GM12873 (cell line): ENCODE measurements around the gene FMNL1.

Experiments
- CTCF ChIP-seq: IDR thresholded peaks from 2 replicates; pipeline ENCODE4 v1.5.1; 2012; ENCODE audit warnings: low read depth, mild to moderate bottlenecking, moderate library complexity, low read length, control low read depth; ENCODE audit not compliant: insufficient read depth; ENCODE audit errors: missing control alignments

The FMNL1 gene

GRCh38 chr17:45189009-45189408 lies 32.7 kb upstream of the FMNL1 start:
- no peak for TF ChIP-seq CTCF

GRCh38 chr17:45190503-45191255 lies 31.0 kb upstream of the FMNL1 start:
- TF ChIP-seq CTCF, result no peak

DNA sequence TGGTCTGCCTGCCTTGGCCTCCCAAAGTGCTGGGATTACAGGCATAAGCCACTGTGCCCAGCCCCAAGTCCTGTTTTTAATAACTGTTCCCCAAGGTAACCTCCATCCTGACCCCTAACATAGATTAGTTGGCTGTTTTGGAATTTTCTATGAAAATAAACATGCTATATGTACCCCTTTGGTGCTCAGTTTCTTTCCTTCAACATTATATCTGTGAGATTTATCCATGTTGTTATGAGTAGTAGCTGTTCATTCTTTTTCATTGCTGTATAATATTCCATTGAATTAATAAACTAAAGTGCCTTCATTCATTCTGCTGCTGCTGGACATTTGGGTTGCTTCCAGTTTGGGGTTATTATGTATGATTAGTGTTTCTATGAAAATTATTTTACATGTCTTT lies 26.3 kb upstream of the FMNL1 start:
- no peak for TF ChIP-seq CTCF

DNA sequence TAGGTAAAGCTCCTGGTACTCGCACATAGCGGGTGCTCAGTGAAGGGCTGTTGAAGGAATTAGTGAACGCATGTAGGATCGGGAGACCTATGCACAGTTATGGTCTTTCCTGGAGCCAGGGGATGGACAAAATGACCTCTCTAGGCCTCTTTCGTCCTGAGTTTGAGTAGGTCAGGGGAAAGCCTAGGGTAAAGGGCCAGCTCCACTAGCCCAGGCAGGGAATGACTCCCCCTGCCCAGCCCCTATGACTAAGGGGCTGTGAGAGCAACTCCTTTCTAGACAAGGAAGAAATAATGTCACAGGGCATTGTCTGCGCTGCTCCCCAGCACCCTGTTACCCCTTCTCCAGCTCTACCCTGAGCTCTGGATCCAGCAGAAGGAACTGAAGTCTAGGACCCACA lies 24.6 kb upstream of the FMNL1 start:
- no peak for TF ChIP-seq CTCF

DNA sequence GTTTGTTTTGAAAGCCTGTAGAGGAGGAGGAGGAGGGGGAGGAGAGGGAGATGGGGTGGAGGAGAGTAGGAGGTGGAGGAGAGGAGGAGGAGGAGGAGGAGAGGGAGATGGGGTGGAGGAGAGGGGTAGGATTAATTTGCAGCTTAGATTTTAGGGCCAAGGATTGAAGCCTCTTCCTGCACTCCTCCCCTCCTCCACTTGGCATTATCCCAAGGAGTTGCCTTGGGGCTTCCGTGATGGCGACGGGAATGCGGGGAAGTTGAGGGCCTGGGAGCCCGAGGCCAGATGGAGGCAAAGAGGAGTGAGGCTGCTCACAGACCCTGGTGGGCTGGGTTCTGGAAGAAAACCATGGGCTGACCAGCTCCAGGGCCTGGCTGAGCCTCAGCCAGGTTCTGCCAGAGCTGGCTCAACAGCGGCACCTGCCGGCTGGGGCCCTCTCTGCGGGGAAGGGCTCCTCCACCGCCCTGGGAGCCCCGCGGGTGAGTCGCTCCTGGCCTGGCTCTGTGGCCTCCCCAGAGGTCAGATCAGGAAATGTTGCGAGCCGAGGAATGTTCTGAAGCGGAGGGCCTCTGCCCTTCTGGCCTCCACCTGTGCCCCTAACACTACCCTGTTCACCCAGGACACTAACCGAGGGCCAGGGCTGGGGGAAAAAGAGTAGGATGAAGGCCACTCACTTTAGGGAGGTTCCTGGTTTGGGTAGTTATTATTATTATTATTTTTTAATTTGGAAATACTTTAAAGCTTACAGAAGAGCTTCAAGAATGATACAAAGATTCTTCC lies 23.9 kb upstream of the FMNL1 start:
- TF ChIP-seq CTCF, result peak; percentile 100

GRCh38 chr17:45200701-45201100 lies 21.0 kb upstream of the FMNL1 start:
- TF ChIP-seq CTCF, result no peak

GRCh38 chr17:45201457-45201856 lies 20.2 kb upstream of the FMNL1 start:
- no peak for TF ChIP-seq CTCF
